Stomach (tissue), 4 donors: ENCODE measurements around the gene RAB43.

Experiments used
- EP300 ChIP-seq: sonication (generic); formaldehyde crosslinking; IDR thresholded peaks from one replicate; pipeline ENCODE4 v1.6.1; 2017; ENCODE audit warnings: antibody characterized with exemption
- POLR2A ChIP-seq, 4 donors: fragments of 450-650 bp; IDR thresholded peaks; one replicate each; pipeline ENCODE4 v1.6.1; 2016; ENCODE audit warnings: antibody characterized with exemption in 4 of 4, control low read depth in 2 of 4, mild to moderate bottlenecking in 1 of 4, moderate library complexity in 1 of 4
- POLR2AphosphoS5 ChIP-seq, 3 donors: sonication (generic); formaldehyde crosslinking; IDR thresholded peaks; one replicate each; pipeline ENCODE4 v1.6.1; 2016; ENCODE audit warnings: antibody characterized with exemption in 3 of 3

GRCh38 chr3:129040579-129041300, 80.9 kb downstream of the RAB43 start:
- TF ChIP-seq EP300 (no peak), POLR2A (IDR thresholded peaks at IDR 0.05) (no peak), POLR2AphosphoS5 (IDR thresholded peaks at IDR 0.05) (no peak)
